Mesenchymal stem cell (in vitro differentiated cells and primary cell): Measurements from ENCODE around the gene GNAT1.

Source experiments
- DNase-seq: peaks from one replicate; pipeline ENCODE4 v3.0.0-alpha.2; 2013
- H2AFZ ChIP-seq: one replicate; pipeline ENCODE4 v1.6.1; 2013; ENCODE audit warnings: low read depth, mild to moderate bottlenecking, control low read depth, inconsistent platforms, low read length, moderate library complexity
- H2AK5ac ChIP-seq: 2 replicates; pipeline ENCODE4 v1.6.1; 2013; ENCODE audit warnings: low read length, moderate library complexity, mild to moderate bottlenecking, inconsistent platforms; ENCODE audit not compliant: severe bottlenecking
- H2BK120ac ChIP-seq: one replicate; pipeline ENCODE4 v1.6.1; 2013; ENCODE audit warnings: low read depth, mild to moderate bottlenecking, inconsistent platforms, low read length, moderate library complexity
- H2BK12ac ChIP-seq, 2 experiments: one replicate each; pipeline ENCODE4 v1.6.1; 2013; ENCODE audit warnings: inconsistent platforms in 2 of 2, low read length in 2 of 2, mild to moderate bottlenecking in 2 of 2, moderate library complexity in 2 of 2, control low read depth in 1 of 2
- H2BK15ac ChIP-seq: one replicate; pipeline ENCODE4 v1.6.1; 2013; ENCODE audit warnings: mild to moderate bottlenecking, low read depth, inconsistent platforms; ENCODE audit not compliant: poor library complexity, severe bottlenecking
- H2BK5ac ChIP-seq: 2 replicates; pipeline ENCODE4 v1.6.1; 2013; ENCODE audit warnings: low read depth, mild to moderate bottlenecking, low read length, control low read depth, inconsistent platforms; ENCODE audit not compliant: poor library complexity, severe bottlenecking
- H3K14ac ChIP-seq, 2 experiments: one replicate each; pipeline ENCODE4 v1.6.1; 2013; ENCODE audit warnings: inconsistent platforms in 2 of 2, low read length in 2 of 2, control low read depth in 1 of 2, mild to moderate bottlenecking in 1 of 2, moderate library complexity in 1 of 2
- H3K18ac ChIP-seq, 2 experiments: one replicate each; pipeline ENCODE4 v1.6.1; 2013; ENCODE audit warnings: inconsistent platforms in 2 of 2, low read length in 2 of 2, control low read depth in 1 of 2, low read depth in 1 of 2, mild to moderate bottlenecking in 1 of 2
- H3K23ac ChIP-seq, 2 experiments: one replicate each; pipeline ENCODE4 v1.6.1; 2013; ENCODE audit warnings: inconsistent platforms in 2 of 2, low read length in 2 of 2, mild to moderate bottlenecking in 2 of 2, moderate library complexity in 2 of 2, control low read depth in 1 of 2
- H3K27ac ChIP-seq: 2 replicates; pipeline ENCODE4 v1.5.1; 2013; ENCODE audit warnings: mild to moderate bottlenecking, moderate library complexity, low read length, control low read depth, inconsistent platforms; ENCODE audit not compliant: poor library complexity, severe bottlenecking
- H3K27me3 ChIP-seq, 2 experiments: 2 replicates each; pipeline versions ENCODE4 v1.6.1 to v1.7.0; 2013; ENCODE audit warnings: low read length in 2 of 2, mild to moderate bottlenecking in 2 of 2, moderate library complexity in 2 of 2, control low read depth in 1 of 2, inconsistent platforms in 1 of 2; ENCODE audit not compliant: control insufficient read depth in 1 of 2, insufficient read depth in 1 of 2
- H3K36me3 ChIP-seq, 2 experiments: 2 replicates each; pipeline versions ENCODE4 v1.6.1 to v1.7.0; 2013; ENCODE audit warnings: low read length in 2 of 2, control low read depth in 1 of 2, inconsistent platforms in 1 of 2, low read depth in 1 of 2, mild to moderate bottlenecking in 1 of 2; ENCODE audit not compliant: insufficient read depth in 2 of 2, control insufficient read depth in 1 of 2
- H3K4ac ChIP-seq, 2 experiments: one replicate each; pipeline ENCODE4 v1.6.1; 2013; ENCODE audit warnings: inconsistent platforms in 2 of 2, low read length in 2 of 2, mild to moderate bottlenecking in 2 of 2, moderate library complexity in 2 of 2, control low read depth in 1 of 2, low read depth in 1 of 2
- H3K4me1 ChIP-seq: 2 replicates; pipeline ENCODE4 v1.6.1; 2013; ENCODE audit warnings: low read depth, low read length, control low read depth; ENCODE audit not compliant: control insufficient read depth, insufficient read depth
- H3K4me2 ChIP-seq: 2 replicates; pipeline ENCODE4 v1.6.1; 2013; ENCODE audit warnings: low read length, mild to moderate bottlenecking, inconsistent platforms; ENCODE audit not compliant: poor library complexity, severe bottlenecking
- H3K4me3 ChIP-seq, 2 experiments: 2 replicates each; pipeline versions ENCODE4 v1.5.1 to v1.7.0; 2013; ENCODE audit warnings: low read length in 2 of 2, mild to moderate bottlenecking in 2 of 2, control low read depth in 1 of 2, low read depth in 1 of 2; ENCODE audit not compliant: insufficient read depth in 1 of 2
- H3K79me1 ChIP-seq: replicated peaks from 2 replicates; pipeline ENCODE4 v1.6.1; 2013; ENCODE audit warnings: mild to moderate bottlenecking, control low read depth, low read length, inconsistent platforms; ENCODE audit not compliant: poor library complexity, severe bottlenecking
- H3K9ac ChIP-seq: 2 replicates; pipeline ENCODE4 v1.7.0; 2013; ENCODE audit warnings: mild to moderate bottlenecking, low read length, moderate library complexity
- H3K9me3 ChIP-seq: 2 replicates; pipeline ENCODE4 v1.7.0; 2013; ENCODE audit warnings: mild to moderate bottlenecking, low read length; ENCODE audit not compliant: control insufficient read depth
- H4K8ac ChIP-seq: one replicate; pipeline ENCODE4 v1.6.1; 2013; ENCODE audit warnings: inconsistent platforms, mild to moderate bottlenecking, low read length, moderate library complexity
- H4K91ac ChIP-seq: one replicate; pipeline ENCODE4 v1.6.1; 2013; ENCODE audit warnings: mild to moderate bottlenecking, low read length, inconsistent platforms
- WGBS: methylation state at CpG from one replicate; pipeline ENCODE4 v1.1.7; 2013; ENCODE audit warnings: mixed read lengths; 5-methylcytosine and 5-hydroxymethylcytosine counted together

The GNAT1 gene

DNA sequence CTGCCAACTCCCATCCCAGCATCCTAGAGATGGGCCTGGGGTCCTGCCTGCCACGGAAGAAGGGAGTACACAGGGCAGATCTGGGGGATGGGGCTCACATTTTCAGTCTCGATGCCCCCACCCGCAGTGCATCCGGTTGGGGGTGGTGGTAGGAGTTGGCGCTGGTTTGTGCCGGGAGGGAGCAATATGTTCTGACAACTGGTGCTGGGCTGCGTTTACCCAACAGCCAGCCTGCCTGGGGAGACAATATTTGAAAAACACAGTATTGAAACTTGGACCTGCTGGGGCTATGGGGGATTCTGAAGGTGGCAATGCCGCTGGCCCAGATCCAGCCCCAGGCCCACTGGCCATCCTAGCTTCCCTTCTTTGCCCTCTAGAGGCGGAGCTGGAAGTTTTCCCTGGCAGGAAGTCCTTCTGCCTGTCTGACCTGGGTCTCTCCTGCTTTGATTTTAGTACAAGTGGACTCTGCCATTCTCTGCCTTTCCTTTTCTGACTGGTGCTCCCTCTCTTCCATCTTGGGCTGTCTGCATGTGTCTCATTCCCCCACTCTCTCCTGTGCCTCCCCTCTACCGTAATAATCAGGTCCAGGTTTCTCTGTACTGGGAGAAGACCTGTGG lies 32.8 kb upstream of the GNAT1 start:
- H3K9ac ChIP-seq = no peak overlapping the region
- WGBS = 87% methylated on average over 10 of the region's 10 CpGs
- peak overlapping the region; percentile 31 for H2BK15ac ChIP-seq

DNA sequence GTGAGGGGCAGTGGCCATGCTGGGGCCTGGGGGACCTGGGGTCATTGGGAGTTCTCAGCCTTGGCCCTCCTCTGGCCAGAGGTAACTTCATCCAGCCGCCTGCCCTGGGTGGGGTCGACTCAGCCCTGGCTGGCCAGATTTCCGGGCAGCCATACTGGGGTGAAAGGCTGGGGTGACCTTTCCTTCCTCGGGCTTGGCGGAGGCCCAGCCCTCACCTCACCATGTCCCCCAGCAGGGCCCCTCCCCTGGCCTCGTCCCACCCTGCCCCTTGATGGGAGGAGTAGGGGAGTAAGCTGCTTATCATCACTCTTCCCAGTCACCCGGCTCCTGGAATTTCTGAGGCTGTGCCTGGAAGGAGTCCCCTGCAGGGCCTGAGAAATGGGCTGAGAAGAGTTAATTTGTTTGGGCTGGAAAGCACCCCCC lies 30.8 kb upstream of the GNAT1 start:
- peaks cover 0 to 33% of the 10 kb centered on the region in 2 experiments for H3K36me3 ChIP-seq
- no peak overlapping the region for H4K8ac ChIP-seq
- H3K9me3 ChIP-seq = no peaks in the 10 kb centered on the region
- H4K91ac ChIP-seq = no peak overlapping the region
- no peak overlapping the region for H3K4me3 ChIP-seq
- WGBS = 68% methylated on average over 4 of the region's 7 CpGs
- H3K9ac ChIP-seq = no peak overlapping the region
- no peak overlapping the region for H2BK15ac ChIP-seq
- no peak overlapping the region for H3K14ac ChIP-seq
- no peak overlapping the region for H2BK12ac ChIP-seq
- H2AFZ ChIP-seq = no peak overlapping the region
- no peak overlapping the region for H3K4ac ChIP-seq
- H2BK120ac ChIP-seq = no peak overlapping the region
- no peak overlapping the region for H3K4me2 ChIP-seq
- no peak overlapping the region for H3K27ac ChIP-seq
- peaks cover 54% of the 10 kb centered on the region for H3K4me1 ChIP-seq
- peaks cover 28 to 33% of the 10 kb centered on the region in 2 experiments for H3K27me3 ChIP-seq
- DNase-seq = no peak
- H2AK5ac ChIP-seq = peak overlapping the region; percentile 19
- no peak overlapping the region for H3K23ac ChIP-seq
- H2BK5ac ChIP-seq = no peak overlapping the region
- peaks cover 3% of the 10 kb centered on the region for H3K79me1 ChIP-seq
- H3K18ac ChIP-seq = no peak overlapping the region

More for the DNA sequence above, 32.8 kb upstream of the GNAT1 start:
- Histone ChIP-seq H2BK120ac (no peak overlapping the region), H4K8ac (peak overlapping the region; percentile 78), H3K23ac (no peak overlapping the region), H3K79me1 (peaks cover 3% of the 10 kb centered on the region), H3K4me1 (peaks cover 49% of the 10 kb centered on the region), H3K27ac (no peak overlapping the region), H3K4me2 (no peak overlapping the region), H2BK12ac (peak overlapping the region; percentile 4 to 82), H3K4me3 (no peak overlapping the region), H3K18ac (peak overlapping the region in 1 of 2 experiments; percentile 68), H4K91ac (peak overlapping the region; percentile 40), H3K4ac (peak overlapping the region in 1 of 2 experiments; percentile 33), H3K14ac (no peak overlapping the region), H3K9me3 (no peaks in the 10 kb centered on the region), H3K27me3 (peaks cover 36 to 44% of the 10 kb centered on the region in 2 experiments), H3K36me3 (peaks cover 0 to 32% of the 10 kb centered on the region in 2 experiments), H2BK5ac (no peak overlapping the region), H2AK5ac (peak overlapping the region; percentile 11), H2AFZ (no peak overlapping the region)
- no peak for DNase-seq

DNA sequence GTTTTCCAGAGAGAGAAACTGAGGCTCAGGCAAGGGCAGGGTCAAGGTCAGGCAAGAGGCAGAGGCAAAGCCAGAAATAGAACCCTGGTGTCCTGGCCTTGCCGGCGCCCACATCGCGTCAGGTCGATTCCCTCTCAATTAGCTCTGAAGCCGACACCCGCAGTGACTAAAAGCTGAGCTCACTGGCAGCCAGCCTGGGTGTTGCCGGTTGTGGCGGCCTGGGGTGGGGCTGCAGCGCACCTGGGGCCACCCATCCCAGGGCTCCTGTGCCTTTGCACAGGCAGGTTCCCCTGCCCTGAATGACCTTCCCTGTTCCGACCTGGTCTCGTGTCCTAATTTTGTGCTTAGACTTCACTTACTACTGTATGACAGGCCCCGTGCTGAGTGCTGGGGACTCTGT lies 30.1 kb upstream of the GNAT1 start:
- DNase-seq = no peak
- Histone ChIP-seq H2BK15ac (no peak overlapping the region), H2AFZ (no peak overlapping the region), H4K91ac (no peak overlapping the region), H3K4me2 (no peak overlapping the region), H3K4ac (no peak overlapping the region), H3K27ac (no peak overlapping the region), H3K27me3 (peaks cover 20 to 25% of the 10 kb centered on the region in 2 experiments), H3K14ac (no peak overlapping the region), H3K9ac (no peak overlapping the region), H3K9me3 (no peaks in the 10 kb centered on the region), H3K18ac (no peak overlapping the region), H3K4me1 (peaks cover 55% of the 10 kb centered on the region), H2AK5ac (no peak overlapping the region), H2BK120ac (no peak overlapping the region), H2BK12ac (no peak overlapping the region), H2BK5ac (no peak overlapping the region), H4K8ac (no peak overlapping the region), H3K79me1 (peaks cover under 1% of the 10 kb centered on the region), H3K23ac (no peak overlapping the region), H3K4me3 (no peak overlapping the region), H3K36me3 (peaks cover 0 to 33% of the 10 kb centered on the region in 2 experiments)
- WGBS = 87% methylated on average over 13 of the region's 13 CpGs

DNA sequence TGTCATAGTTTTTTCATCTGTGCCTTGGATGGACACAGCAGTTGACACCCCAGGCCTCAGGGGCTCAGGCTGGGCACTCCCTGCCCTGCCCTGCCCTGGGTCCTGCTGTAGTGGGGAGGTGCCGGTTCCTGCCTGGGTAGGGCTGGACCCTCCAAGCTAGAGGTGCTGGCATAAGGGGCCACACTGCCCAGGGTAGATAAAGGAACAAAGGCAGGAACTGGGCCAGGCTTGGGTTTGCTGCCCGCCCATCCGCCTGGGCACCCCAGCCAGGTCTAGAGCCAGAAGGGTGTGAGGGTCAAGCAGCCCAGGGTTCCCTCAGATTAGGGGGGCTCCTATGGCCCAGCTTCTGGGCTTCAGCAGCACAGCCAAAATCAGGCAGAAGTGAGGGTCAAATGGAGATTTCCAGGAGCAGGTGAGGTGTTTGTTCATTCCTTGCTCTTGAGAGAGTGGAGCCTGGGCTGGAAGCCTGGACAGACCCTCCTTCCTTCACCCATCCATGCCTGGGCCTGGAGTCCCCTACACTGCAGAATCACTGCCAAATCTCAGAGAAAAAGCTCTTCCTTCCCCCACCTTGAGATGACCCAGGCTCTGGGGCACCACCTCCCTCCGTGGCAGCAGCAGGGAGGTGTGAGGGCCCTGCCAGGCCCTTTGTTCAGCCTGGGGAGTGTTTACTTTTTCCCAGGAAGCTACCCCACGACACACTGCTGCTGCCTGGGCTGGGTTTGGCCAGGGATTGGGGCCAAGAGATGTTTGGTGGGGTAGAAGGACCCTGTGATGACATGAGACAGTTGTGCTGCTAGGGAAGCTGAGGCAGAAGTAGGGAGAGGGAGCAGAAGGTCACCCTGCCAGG lies 29.2 kb upstream of the GNAT1 start:
- no peak overlapping the region for H3K14ac ChIP-seq
- peaks cover 53% of the 10 kb centered on the region for H3K4me1 ChIP-seq
- no peak overlapping the region for H3K18ac ChIP-seq
- no peak overlapping the region for H3K4me2 ChIP-seq
- H3K79me1 ChIP-seq = no peaks in the 10 kb centered on the region
- no peak for DNase-seq
- no peak overlapping the region for H2BK5ac ChIP-seq
- H3K4ac ChIP-seq = no peak overlapping the region
- no peak overlapping the region for H2AFZ ChIP-seq
- WGBS = 71% methylated on average over 5 of the region's 5 CpGs
- H3K9ac ChIP-seq = no peak overlapping the region
- peak overlapping the region; percentile 1 for H2BK15ac ChIP-seq
- H3K27me3 ChIP-seq = peaks cover 14 to 16% of the 10 kb centered on the region in 2 experiments
- H3K23ac ChIP-seq = no peak overlapping the region
- no peak overlapping the region for H4K8ac ChIP-seq
- H4K91ac ChIP-seq = no peak overlapping the region
- H3K36me3 ChIP-seq = peaks cover 0 to 33% of the 10 kb centered on the region in 2 experiments
- H3K9me3 ChIP-seq = no peaks in the 10 kb centered on the region
- H2BK120ac ChIP-seq = no peak overlapping the region
- H2AK5ac ChIP-seq = peak overlapping the region; percentile 51
- H2BK12ac ChIP-seq = no peak overlapping the region
- no peak overlapping the region for H3K4me3 ChIP-seq
- no peak overlapping the region for H3K27ac ChIP-seq
